ENCODE results near the gene HOXA7. TPM values are rescaled to one million over a fixed set of nuclear protein-coding genes. Genes with fewer than 3 reads are reported as not detected.

The HOXA7 gene
- total and polyA plus RNA-seq, 2 experiments from 2014 or later = 0.83 TPM; not detected in 1

GRCh38 chr7:27114881-27115220 is 41.6 kb downstream of the HOXA7 start:
- Histone ChIP-seq H3K27ac (peak overlapping the region; percentile 57), H3K27me3 (peaks cover 67% of the 10 kb centered on the region), H3K9me3 (ENCODE audit: low read depth) (no peaks in the 10 kb centered on the region), H2AFZ (no peak overlapping the region), H3K4me2 (peak overlapping the region; percentile 91), H3K4me1 (ENCODE audit: insufficient read depth) (peaks cover 18% of the 10 kb centered on the region), H3K9me2 (replicated peaks; ENCODE audit: insufficient read depth) (no peaks in the 10 kb centered on the region), H3K79me2 (peaks cover 30% of the 10 kb centered on the region), H3K36me3 (replicated peaks; ENCODE audit: insufficient read depth, low read depth) (no peaks in the 10 kb centered on the region), H4K20me1 (ENCODE audit: insufficient read depth, poor library complexity, severe bottlenecking) (no peaks in the 10 kb centered on the region), H3K4me3 (no peak overlapping the region)
- TF ChIP-seq CTCF (IDR thresholded peaks at IDR 0.05; ENCODE audit: poor library complexity) (no peak), EZH2phosphoT487 (IDR thresholded peaks at IDR 0.05; ENCODE audit: low read depth, severe bottlenecking, unreplicated experiment) (no peak), EZH2 (IDR thresholded peaks at IDR 0.05; ENCODE audit: borderline replicate concordance) (no peak)
- WGBS (ENCODE audit: low lambda C conversion rate, missing lambda C conversion rate) = 32% methylated on average over 6 of the region's 6 CpGs
- no peak for DNase-seq (ENCODE audit: low spot score)

GRCh38 chr7:27113991-27114769 is 42.3 kb downstream of the HOXA7 start:
- H3K9me3 ChIP-seq (ENCODE audit: low read depth) = no peaks in the 10 kb centered on the region
- DNase-seq (ENCODE audit: low spot score) = peak; percentile 55
- H3K27me3 ChIP-seq = peaks cover 73% of the 10 kb centered on the region
- TF ChIP-seq EZH2 (IDR thresholded peaks at IDR 0.05; ENCODE audit: borderline replicate concordance) = no peak
- TF ChIP-seq EZH2phosphoT487 (IDR thresholded peaks at IDR 0.05; ENCODE audit: low read depth, severe bottlenecking, unreplicated experiment) = no peak
- TF ChIP-seq CTCF (IDR thresholded peaks at IDR 0.05; ENCODE audit: poor library complexity) = no peak
- H4K20me1 ChIP-seq (ENCODE audit: insufficient read depth, poor library complexity, severe bottlenecking) = no peaks in the 10 kb centered on the region
- WGBS (ENCODE audit: low lambda C conversion rate, missing lambda C conversion rate) = 11% methylated on average over 8 of the region's 26 CpGs
- H3K4me3 ChIP-seq = peak overlapping the region; percentile 5
- H3K4me1 ChIP-seq (ENCODE audit: insufficient read depth) = peaks cover 18% of the 10 kb centered on the region
- peaks cover 25% of the 10 kb centered on the region for H3K79me2 ChIP-seq
- H3K9me2 ChIP-seq (replicated peaks; ENCODE audit: insufficient read depth) = no peaks in the 10 kb centered on the region
- peak overlapping the region; percentile 91 for H3K4me2 ChIP-seq
- H3K27ac ChIP-seq = peak overlapping the region; percentile 80
- no peak overlapping the region for H2AFZ ChIP-seq
- H3K36me3 ChIP-seq (replicated peaks; ENCODE audit: insufficient read depth, low read depth) = no peaks in the 10 kb centered on the region

- peaks cover 75% of the 10 kb centered on the region for H3K27me3 ChIP-seq
- H3K9me2 ChIP-seq (replicated peaks; ENCODE audit: insufficient read depth) = no peaks in the 10 kb centered on the region
- peak overlapping the region; percentile 10 for H2AFZ ChIP-seq
- no peaks in the 10 kb centered on the region for H3K36me3 ChIP-seq (replicated peaks; ENCODE audit: insufficient read depth, low read depth)
- peak overlapping the region; percentile 24 for H3K4me3 ChIP-seq
- peaks cover 24% of the 10 kb centered on the region for H3K79me2 ChIP-seq
- DNase-seq (ENCODE audit: low spot score) = peak; percentile 84
- H3K4me2 ChIP-seq = peak overlapping the region; percentile 91
- H3K4me1 ChIP-seq (ENCODE audit: insufficient read depth) = peaks cover 18% of the 10 kb centered on the region
- no peak for TF ChIP-seq CTCF (IDR thresholded peaks at IDR 0.05; ENCODE audit: poor library complexity)
- peak; percentile 65 for TF ChIP-seq EZH2phosphoT487 (IDR thresholded peaks at IDR 0.05; ENCODE audit: low read depth, severe bottlenecking, unreplicated experiment)
- peak; percentile 91 for TF ChIP-seq EZH2 (IDR thresholded peaks at IDR 0.05; ENCODE audit: borderline replicate concordance)
- peak overlapping the region; percentile 80 for H3K27ac ChIP-seq
- 8% methylated on average over 39 of the region's 57 CpGs for WGBS (ENCODE audit: low lambda C conversion rate, missing lambda C conversion rate)
- H4K20me1 ChIP-seq (ENCODE audit: insufficient read depth, poor library complexity, severe bottlenecking) = no peaks in the 10 kb centered on the region
- H3K9me3 ChIP-seq (ENCODE audit: low read depth) = no peaks in the 10 kb centered on the region
Observed at GRCh38 chr7:27112955-27113949, 43.2 kb downstream of the HOXA7 start.
